Heart right ventricle (tissue), 16 donors: ENCODE measurements around the gene CTBP2. TPM values are rescaled to one million over a fixed set of nuclear protein-coding genes. Genes with fewer than 3 reads are reported as not detected.
A peak's percentile ranks its signal among the peaks of the same experiment; 100 is the strongest.

Source experiments
- ATAC-seq, 8 donors: fragments of 200-7000 bp; cut with Tn5 transposase; one replicate each; pipeline ENCODE4 v1.9.1; 2020; ENCODE audit warnings: mild to moderate bottlenecking in 8 of 8, moderate library complexity in 8 of 8, moderate number of reproducible peaks in 1 of 8
- DNase-seq, 2 donors: peaks; one replicate each; pipeline ENCODE4 v3.0.0-alpha.2; 2020
- H3K27ac ChIP-seq, 10 donors: fragments of 200-600 bp; sonication (generic) in 2 of 10; one replicate each; pipeline versions ENCODE4 v1.5.0 to v1.8.0; 2020 to 2022; ENCODE audit warnings: mild to moderate bottlenecking in 3 of 10
- H3K27me3 ChIP-seq, 7 donors: fragments of 200-600 bp; one replicate each; pipeline ENCODE4 v1.8.0; 2021 to 2022; ENCODE audit warnings: mild to moderate bottlenecking in 2 of 7
- H3K36me3 ChIP-seq, 9 donors: fragments of 200-600 bp; sonication (generic) in 1 of 9; one replicate each; pipeline versions ENCODE4 v1.5.0 to v1.8.0; 2020 to 2022; ENCODE audit warnings: mild to moderate bottlenecking in 2 of 9
- H3K4me1 ChIP-seq, 9 donors: fragments of 200-600 bp; sonication (generic) in 1 of 9; one replicate each; pipeline versions ENCODE4 v1.5.0 to v1.8.0; 2020 to 2022; ENCODE audit warnings: mild to moderate bottlenecking in 4 of 9
- H3K4me3 ChIP-seq, 10 donors: fragments of 200-600 bp; sonication (generic) in 2 of 10; one replicate each; pipeline versions ENCODE4 v1.5.0 to v1.8.0; 2020 to 2022; ENCODE audit warnings: mild to moderate bottlenecking in 7 of 10, moderate library complexity in 2 of 10
- H3K9me3 ChIP-seq, 11 donors: fragments of 200-600 bp in 10 of 11; sonication (generic) in 2 of 11; one replicate each; pipeline versions ENCODE4 v1.5.0 to v1.8.0; 2013 to 2022; ENCODE audit warnings: mild to moderate bottlenecking in 2 of 11, control low read depth in 1 of 11, moderate library complexity in 1 of 11
- WGBS, 2 donors: extraction: QIAGEN DNeasy Blood & Tissue Kit; methylation state at CpG; one replicate each; pipeline ENCODE4 v1.1.7; 2013; ENCODE audit warnings: inconsistent platforms in 1 of 2; 5-methylcytosine and 5-hydroxymethylcytosine counted together
- intact Hi-C, 10 donors: fragments of 100-400 bp; cut with DNase I; formaldehyde crosslinking; loops; one replicate each; pipeline versions ENCODE4 v1.11.1 to v1.14.2; 2022
- polyA plus RNA-seq, 2 donors: library from polyadenylated mRNA; stranded (reverse); fragments of 200-250 nt; gene quantifications; one replicate each; pipeline ENCODE4 v1.2.3, GENCODE V29; 2013
- total RNA-seq, 10 donors: library from RNA; stranded (reverse); fragmentation: NEBNext Ultra II Directional in 3 of 10; extraction: Animal tissue kit (Norgen Biotek cat#: 25700) in 3 of 10; gene quantifications; one replicate each; pipeline versions ENCODE4 v1.2.1 to v1.2.4, GENCODE V29; 2021 to 2023
- TF ChIP-seq, protein P1 (sequence below), 9 donors: fragments of 200-600 bp; sonication (generic) in 2 of 9; IDR thresholded peaks; one replicate each; pipeline versions ENCODE4 v1.5.0 to v1.8.0; 2021 to 2022; ENCODE audit warnings: antibody characterized with exemption in 9 of 9, mild to moderate bottlenecking in 5 of 9, moderate library complexity in 1 of 9
- donor health status: Arrhythmogenic right ventricular cardiomyopathy.
- donor health status: ischemic (EF 13 %, LVEDD 7.1; RV severe dilation, severe dysfunction).
- donor health status: healthy with polysubstance abuse.
- donor health status: DM: no; HTN: yes; CAD: no.
- donor health status: DM: no; HTN: no; CAD: no.
- donor health status: ischemic (EF 25% LVEDD 6.9; RV normal size, moderate dysfunction).
- donor health status: ischemic (EF 25% LVEDD 5.7; RV mildly dilated, moderate dysfunction).
- donor health status: healthy.
- donor health status: DM: yes; HTN: yes; CAD: no.
- donor health status: Ischemic cardiomyopathy.
- donor health status: ischemic (EF 35%, LVEDD 5.7; RV mildly dilated, moderate dysfunction).
- donor health status: nonischemic (EF 11% LVEDD 7.7; RV severe dilation, severe dysfunction).
- donor health status: DM: yes; HTN: yes; CAD: no.
- donor health status: PGD.
- donor health status: ischemic (EF 29% LVEDD 5.4; RV normal size, mild dysfunction).
- donor health status: nonischemic (EF 23%, LVEDD 6.1; RV moderate dilation, normal function).

CTBP2 gene
- total and polyA plus RNA-seq, 12 donors: 14.7 to 36.2 (median 26.0) TPM

DNA sequence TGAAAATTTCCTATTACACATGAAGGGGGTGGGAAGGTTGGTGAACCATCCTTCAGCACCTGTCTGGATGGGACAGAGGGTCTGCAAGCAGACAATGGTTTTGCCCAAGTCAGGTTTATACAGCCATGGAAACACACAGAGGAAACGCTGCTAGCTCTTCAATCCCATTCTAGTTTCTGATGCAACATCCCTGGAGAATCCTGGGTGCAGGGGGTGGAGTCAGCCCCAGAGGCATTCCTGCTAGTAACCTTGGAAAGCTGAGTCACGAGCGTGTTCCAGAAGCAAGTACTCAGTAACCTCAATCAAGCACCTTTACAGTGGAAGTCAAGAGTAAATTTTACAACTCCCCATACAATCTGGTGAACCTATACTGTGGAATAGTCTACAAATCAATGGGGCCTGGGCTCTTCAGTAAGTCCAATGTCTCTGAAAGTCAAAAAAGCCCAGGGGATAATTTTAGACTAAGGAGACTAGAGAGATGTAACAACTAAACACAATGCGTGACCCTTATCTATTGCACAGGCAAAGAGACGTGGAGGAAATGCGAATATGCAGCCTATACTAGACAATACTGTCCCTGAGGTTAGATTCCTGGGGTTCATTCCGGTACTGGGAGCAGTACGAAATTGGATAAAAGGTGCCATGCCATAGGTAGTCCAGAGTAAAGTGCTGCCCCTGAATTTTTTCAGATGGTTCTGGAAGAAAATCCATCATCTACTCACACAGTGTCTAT is 123.1 kb downstream of the CTBP2 start:
- ATAC-seq (peak in 5 of 8 donors; percentile 17 to 54 (median 40)), DNase-seq (no peak)
- H3K9me3 ChIP-seq: no peaks in the 10 kb centered on the region
- intact Hi-C loops: loop anchor here in 3 of 10 donors (5.0 kb wide), 2 partner anchors 35 to 40 kb away; no protein-coding TSS in a partner anchor
- peaks cover 25 to 74% (median 49%) of the 10 kb centered on the region in 9 donors for H3K4me1 ChIP-seq
- WGBS, 2 donors: 51 to 65% methylated on average over 8 of the region's 8 CpGs
- H3K27me3 ChIP-seq: no peaks in the 10 kb centered on the region
- H3K27ac ChIP-seq: peak overlapping the region in 5 of 10 donors; percentile 1 to 41 (median 26)
- H3K4me3 ChIP-seq: no peak overlapping the region
- peaks cover 0 to 27% (median 0%) of the 10 kb centered on the region in 9 donors for H3K36me3 ChIP-seq
- TF ChIP-seq, protein P1, sequence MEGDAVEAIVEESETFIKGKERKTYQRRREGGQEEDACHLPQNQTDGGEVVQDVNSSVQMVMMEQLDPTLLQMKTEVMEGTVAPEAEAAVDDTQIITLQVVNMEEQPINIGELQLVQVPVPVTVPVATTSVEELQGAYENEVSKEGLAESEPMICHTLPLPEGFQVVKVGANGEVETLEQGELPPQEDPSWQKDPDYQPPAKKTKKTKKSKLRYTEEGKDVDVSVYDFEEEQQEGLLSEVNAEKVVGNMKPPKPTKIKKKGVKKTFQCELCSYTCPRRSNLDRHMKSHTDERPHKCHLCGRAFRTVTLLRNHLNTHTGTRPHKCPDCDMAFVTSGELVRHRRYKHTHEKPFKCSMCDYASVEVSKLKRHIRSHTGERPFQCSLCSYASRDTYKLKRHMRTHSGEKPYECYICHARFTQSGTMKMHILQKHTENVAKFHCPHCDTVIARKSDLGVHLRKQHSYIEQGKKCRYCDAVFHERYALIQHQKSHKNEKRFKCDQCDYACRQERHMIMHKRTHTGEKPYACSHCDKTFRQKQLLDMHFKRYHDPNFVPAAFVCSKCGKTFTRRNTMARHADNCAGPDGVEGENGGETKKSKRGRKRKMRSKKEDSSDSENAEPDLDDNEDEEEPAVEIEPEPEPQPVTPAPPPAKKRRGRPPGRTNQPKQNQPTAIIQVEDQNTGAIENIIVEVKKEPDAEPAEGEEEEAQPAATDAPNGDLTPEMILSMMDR (IDR thresholded peaks at IDR 0.05): no peak

DNA sequence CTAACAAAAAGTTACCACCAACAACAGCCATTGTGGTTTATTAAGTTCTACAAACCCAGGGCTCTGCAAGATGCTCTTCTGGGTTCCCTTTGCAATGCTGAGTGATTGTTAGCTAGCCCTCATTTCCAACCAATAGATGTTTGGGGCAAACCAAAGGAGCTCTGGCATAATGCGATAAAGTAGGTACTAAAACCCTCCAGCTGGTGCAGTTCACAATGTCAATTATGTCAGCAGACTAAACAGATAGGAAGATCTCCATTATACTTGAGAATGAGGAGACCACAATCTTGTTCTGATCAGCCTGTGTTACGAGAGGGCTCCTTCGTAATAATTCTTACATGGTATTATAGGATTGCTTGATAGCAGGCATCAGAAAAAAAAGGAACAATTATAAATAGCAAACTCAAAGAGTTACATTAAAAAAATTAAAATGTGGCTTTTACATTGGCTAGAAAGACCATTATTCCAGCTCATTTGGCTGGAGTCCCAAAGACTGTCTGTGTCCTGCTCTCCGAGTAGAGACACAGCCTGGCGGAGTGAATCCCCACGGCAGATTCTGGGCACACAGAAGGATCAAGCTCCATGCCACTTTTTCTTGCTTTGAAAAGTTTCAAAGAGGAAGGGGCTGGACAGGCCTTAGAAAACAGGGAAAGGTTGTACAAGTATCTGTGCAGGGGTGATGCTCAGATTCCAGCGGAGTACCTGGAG is 124.6 kb downstream of the CTBP2 start:
- DNase-seq (no peak), ATAC-seq (no peak)
- WGBS, 2 donors: 57 to 63% methylated on average over 7 of the region's 7 CpGs
- Histone ChIP-seq H3K27me3 (no peaks in the 10 kb centered on the region), H3K27ac (no peak overlapping the region), H3K36me3 (peaks cover 0 to 30% (median 0%) of the 10 kb centered on the region in 9 donors), H3K4me3 (no peak overlapping the region), H3K9me3 (no peaks in the 10 kb centered on the region), H3K4me1 (peaks cover 25 to 80% (median 48%) of the 10 kb centered on the region in 9 donors)
- TF ChIP-seq, protein P1 (IDR thresholded peaks at IDR 0.05): no peak
- intact Hi-C loops: loop anchor here in 3 of 10 donors (5.0 kb wide), 2 partner anchors 33 to 38 kb away; no protein-coding TSS in a partner anchor

DNA sequence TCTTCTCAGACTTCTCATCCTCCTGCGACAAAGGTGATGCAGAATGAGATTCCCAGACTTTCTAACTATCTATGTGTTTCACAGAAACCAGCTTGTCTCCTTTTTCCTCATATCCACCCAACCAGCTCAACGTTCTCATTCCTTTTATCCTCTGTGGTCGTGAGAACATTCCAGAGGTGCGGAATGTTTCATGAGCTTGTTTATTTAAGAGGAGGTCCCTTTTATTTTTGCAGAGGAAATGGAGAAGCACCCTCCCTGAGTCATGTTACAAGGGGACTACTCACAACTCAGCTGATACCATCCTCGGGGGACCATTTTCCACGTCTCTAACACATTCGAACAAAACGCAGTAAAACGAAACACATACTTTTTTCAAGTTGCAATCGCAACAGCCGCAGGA is 125.2 kb downstream of the CTBP2 start:
- Histone ChIP-seq H3K27me3 (no peaks in the 10 kb centered on the region), H3K4me1 (peaks cover 25 to 80% (median 50%) of the 10 kb centered on the region in 9 donors), H3K36me3 (peaks cover 0 to 30% (median 0%) of the 10 kb centered on the region in 9 donors), H3K27ac (peak overlapping the region in 1 of 10 donors; percentile 7), H3K9me3 (no peaks in the 10 kb centered on the region), H3K4me3 (no peak overlapping the region)
- TF ChIP-seq, protein P1 (IDR thresholded peaks at IDR 0.05): no peak
- peak in 1 of 8 donors; percentile 25 for ATAC-seq
- 57 to 73% methylated on average over 11 of the region's 11 CpGs for WGBS, 2 donors
- no peak for DNase-seq
- intact Hi-C loops: loop anchor here in 3 of 10 donors (5.0 kb wide), 2 partner anchors 33 to 38 kb away; no protein-coding TSS in a partner anchor

DNA sequence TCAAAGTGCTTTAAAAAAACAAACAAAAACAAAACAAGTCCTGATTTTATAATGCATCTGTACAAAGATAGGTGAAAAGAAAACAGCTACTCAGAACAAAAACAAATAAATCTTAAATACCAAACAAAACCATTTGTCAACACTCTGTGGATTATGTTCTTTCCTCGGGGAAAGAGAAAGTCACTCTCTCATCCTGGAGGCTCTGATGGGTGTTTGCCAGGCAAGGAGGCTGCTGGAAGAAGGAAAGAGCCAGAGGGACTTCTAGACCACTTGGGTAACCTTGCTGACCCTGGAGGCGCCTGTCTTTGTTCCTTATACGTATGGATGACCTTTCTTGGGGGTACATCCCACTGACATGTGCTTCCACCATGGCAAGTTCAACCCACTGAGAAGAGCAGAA is 125.7 kb downstream of the CTBP2 start:
- Histone ChIP-seq H3K4me3 (no peak overlapping the region), H3K4me1 (peaks cover 25 to 78% (median 46%) of the 10 kb centered on the region in 9 donors), H3K27me3 (no peaks in the 10 kb centered on the region), H3K27ac (peak overlapping the region in 1 of 10 donors; percentile 7), H3K36me3 (peaks cover 0 to 33% (median 0%) of the 10 kb centered on the region in 9 donors), H3K9me3 (no peaks in the 10 kb centered on the region)
- intact Hi-C loops: loop anchor here in 3 of 10 donors (5.0 kb wide), 2 partner anchors 32 to 37 kb away; no protein-coding TSS in a partner anchor
- DNase-seq (no peak), ATAC-seq (no peak)
- TF ChIP-seq, protein P1 (IDR thresholded peaks at IDR 0.05): no peak
- 66 to 72% methylated on average over 3 of the region's 3 CpGs for WGBS, 2 donors
